Superior temporal gyrus (tissue), 1 donor: Measurements from ENCODE around the gene TRH.

Source experiments
- DNase-seq: peaks from one replicate; pipeline ENCODE4 v3.0.0-alpha.2; 2016; ENCODE audit errors: extremely low spot score

TRH gene

GRCh38 chr3:129974564-129974832, at the start of gene TRH:
Gene TRH, plus strand, starts transcription at chr3:129974720. Its CDS starts 1,097 bp downstream, at chr3:129975817.
- DNase-seq, result no peak

- no peak for DNase-seq
Measured at GRCh38 chr3:129927072-129927471, 47.4 kb upstream of the TRH start.

GRCh38 chr3:129929383-129929782, 45.1 kb upstream of the TRH start:
- no peak for DNase-seq

- DNase-seq, result no peak
Measured at GRCh38 chr3:129933471-129933870, 41.0 kb upstream of the TRH start.

- peak; percentile 79 for DNase-seq
Measured at GRCh38 chr3:129934234-129935123, 40.0 kb upstream of the TRH start.

GRCh38 chr3:129936757-129937156, 37.8 kb upstream of the TRH start:
- peak; percentile 81 for DNase-seq

GRCh38 chr3:129937717-129938116, 36.8 kb upstream of the TRH start:
- no peak for DNase-seq

- no peak for DNase-seq
Measured at GRCh38 chr3:129938140-129938930, 36.2 kb upstream of the TRH start.

- no peak for DNase-seq
Measured at GRCh38 chr3:129940086-129940485, 34.4 kb upstream of the TRH start.

GRCh38 chr3:129942296-129942695, 32.2 kb upstream of the TRH start:
- peak; percentile 84 for DNase-seq

GRCh38 chr3:129943020-129943419, 31.5 kb upstream of the TRH start:
- DNase-seq, result no peak

- no peak for DNase-seq
Measured at GRCh38 chr3:129944709-129945108, 29.8 kb upstream of the TRH start.

- no peak for DNase-seq
Measured at GRCh38 chr3:129947538-129948240, 26.8 kb upstream of the TRH start.

- DNase-seq, result no peak
Measured at GRCh38 chr3:129950318-129951046, 24.0 kb upstream of the TRH start.

GRCh38 chr3:129952556-129953355, 21.8 kb upstream of the TRH start:
- DNase-seq, result no peak

- no peak for DNase-seq
Measured at GRCh38 chr3:129953621-129954020, 20.9 kb upstream of the TRH start.

GRCh38 chr3:129954514-129954913, 20.0 kb upstream of the TRH start:
- DNase-seq, result no peak

- DNase-seq, result no peak
Measured at GRCh38 chr3:129956936-129957335, 17.6 kb upstream of the TRH start.

GRCh38 chr3:129958755-129959154, 15.8 kb upstream of the TRH start:
- no peak for DNase-seq

GRCh38 chr3:129961141-129961541, 13.4 kb upstream of the TRH start:
- no peak for DNase-seq

- DNase-seq, result no peak
Measured at GRCh38 chr3:129962600-129962999, 11.9 kb upstream of the TRH start.
